Islet of Langerhans (tissue), 1 donor: ENCODE results near the gene PDE7B.
"Not testable (repeated sequence)": the region's sequence is repeated elsewhere in the genome, so short reads cannot be mapped to it uniquely, and the experiment has no call there.

Source experiments
- FAIRE-seq: peaks from one replicate; lab custom pipeline; 2011; peaks lifted over from hg19 to GRCh38; lab: Jason Lieb, UNC

PDE7B gene

GRCh38 chr6:136076496-136076895 lies 225.0 kb downstream of the PDE7B start:
- FAIRE-seq, result no peak

GRCh38 chr6:136077834-136078576 lies 226.5 kb downstream of the PDE7B start:
- FAIRE-seq, result no peak

- FAIRE-seq, result no peak
Observed at GRCh38 chr6:136079701-136080565, 228.4 kb downstream of the PDE7B start.

GRCh38 chr6:136083540-136083939 lies 232.0 kb downstream of the PDE7B start:
- FAIRE-seq, result no peak

- no peak for FAIRE-seq
Observed at GRCh38 chr6:136084403-136084802, 232.9 kb downstream of the PDE7B start.

GRCh38 chr6:136085370-136086115 lies 234.0 kb downstream of the PDE7B start:
- no peak for FAIRE-seq

- no peak for FAIRE-seq
Observed at GRCh38 chr6:136086686-136087085, 235.2 kb downstream of the PDE7B start.

- FAIRE-seq, result no peak
Observed at GRCh38 chr6:136087986-136088385, 236.5 kb downstream of the PDE7B start.

- no peak for FAIRE-seq
Observed at GRCh38 chr6:136088693-136089092, 237.2 kb downstream of the PDE7B start.

- FAIRE-seq, result no peak
Observed at GRCh38 chr6:136089876-136090275, 238.4 kb downstream of the PDE7B start.

GRCh38 chr6:136090929-136091328 lies 239.4 kb downstream of the PDE7B start:
- FAIRE-seq, result no peak

GRCh38 chr6:136092897-136093296 lies 241.4 kb downstream of the PDE7B start:
- no peak for FAIRE-seq

GRCh38 chr6:136093835-136094234 lies 242.3 kb downstream of the PDE7B start:
- FAIRE-seq, result no peak

- FAIRE-seq, result no peak
Observed at GRCh38 chr6:136094812-136095211, 243.3 kb downstream of the PDE7B start.

GRCh38 chr6:136095986-136096385 lies 244.5 kb downstream of the PDE7B start:
- no peak for FAIRE-seq

GRCh38 chr6:136102991-136103688 lies 251.6 kb downstream of the PDE7B start:
- FAIRE-seq, result no peak

GRCh38 chr6:136103763-136104311 lies 252.3 kb downstream of the PDE7B start:
- no peak for FAIRE-seq

GRCh38 chr6:136104556-136104955 lies 253.1 kb downstream of the PDE7B start:
- FAIRE-seq, result no peak

- FAIRE-seq, result not testable (repeated sequence)
Observed at GRCh38 chr6:136105797-136106196, 254.3 kb downstream of the PDE7B start.

GRCh38 chr6:136108361-136108945 lies 257.0 kb downstream of the PDE7B start:
- FAIRE-seq, result no peak

- no peak for FAIRE-seq
Observed at GRCh38 chr6:136111831-136112230, 260.3 kb downstream of the PDE7B start.
